ENCODE data around the gene TBX2. TPM values are rescaled to one million over a fixed set of nuclear protein-coding genes. Genes with fewer than 3 reads are reported as not detected.

Gene TBX2
- total and polyA plus RNA-seq, 2 of the 13 experiments (the other 11 are each of a cell fraction or from before 2014, with no cell fraction given): 2.8 to 15.3 TPM

DNA sequence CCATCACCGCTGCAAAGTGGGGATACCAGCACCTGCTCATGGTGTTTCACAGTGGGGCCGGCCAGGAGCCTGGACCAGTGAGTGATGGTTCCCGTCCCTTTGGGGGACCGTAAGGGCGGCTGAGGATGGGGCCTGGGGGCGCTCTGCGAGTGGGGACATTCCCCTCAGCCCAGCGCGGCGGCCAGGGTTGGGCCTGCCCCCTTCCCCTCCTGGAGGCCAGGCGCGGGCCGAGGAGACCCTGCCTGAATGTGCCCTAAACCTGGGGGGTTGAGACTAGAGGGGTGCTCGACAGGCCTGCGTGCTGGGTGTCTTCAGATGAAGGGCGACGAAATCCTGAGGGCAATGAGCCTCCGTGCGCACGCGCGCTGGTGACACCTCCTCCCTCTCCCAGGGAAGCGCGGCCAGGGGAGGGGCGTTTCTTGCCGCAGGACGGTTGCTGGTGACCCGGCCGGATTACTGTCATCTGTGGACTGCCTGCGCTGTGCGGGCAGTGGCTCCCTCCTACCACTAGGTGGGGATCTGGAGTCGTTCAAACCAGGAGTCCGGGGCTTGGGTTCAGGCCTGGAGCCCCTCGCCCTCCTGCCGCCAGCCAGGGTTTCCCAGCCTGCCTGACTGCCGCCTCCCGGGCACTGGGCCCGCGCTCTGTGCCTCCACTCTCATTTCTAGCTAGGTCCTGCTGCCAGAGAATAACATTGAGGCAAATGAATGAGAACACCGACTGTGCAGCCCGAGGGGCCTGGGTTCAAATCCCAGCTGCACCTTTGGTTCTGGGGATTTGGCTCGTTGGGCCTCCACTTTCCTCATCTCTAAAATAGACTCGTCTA, 17.1 kb downstream of the TBX2 start (continued):
- TF ChIP-seq, protein P1, sequence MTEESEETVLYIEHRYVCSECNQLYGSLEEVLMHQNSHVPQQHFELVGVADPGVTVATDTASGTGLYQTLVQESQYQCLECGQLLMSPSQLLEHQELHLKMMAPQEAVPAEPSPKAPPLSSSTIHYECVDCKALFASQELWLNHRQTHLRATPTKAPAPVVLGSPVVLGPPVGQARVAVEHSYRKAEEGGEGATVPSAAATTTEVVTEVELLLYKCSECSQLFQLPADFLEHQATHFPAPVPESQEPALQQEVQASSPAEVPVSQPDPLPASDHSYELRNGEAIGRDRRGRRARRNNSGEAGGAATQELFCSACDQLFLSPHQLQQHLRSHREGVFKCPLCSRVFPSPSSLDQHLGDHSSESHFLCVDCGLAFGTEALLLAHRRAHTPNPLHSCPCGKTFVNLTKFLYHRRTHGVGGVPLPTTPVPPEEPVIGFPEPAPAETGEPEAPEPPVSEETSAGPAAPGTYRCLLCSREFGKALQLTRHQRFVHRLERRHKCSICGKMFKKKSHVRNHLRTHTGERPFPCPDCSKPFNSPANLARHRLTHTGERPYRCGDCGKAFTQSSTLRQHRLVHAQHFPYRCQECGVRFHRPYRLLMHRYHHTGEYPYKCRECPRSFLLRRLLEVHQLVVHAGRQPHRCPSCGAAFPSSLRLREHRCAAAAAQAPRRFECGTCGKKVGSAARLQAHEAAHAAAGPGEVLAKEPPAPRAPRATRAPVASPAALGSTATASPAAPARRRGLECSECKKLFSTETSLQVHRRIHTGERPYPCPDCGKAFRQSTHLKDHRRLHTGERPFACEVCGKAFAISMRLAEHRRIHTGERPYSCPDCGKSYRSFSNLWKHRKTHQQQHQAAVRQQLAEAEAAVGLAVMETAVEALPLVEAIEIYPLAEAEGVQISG (CRISPR knock-in tag; IDR thresholded peaks at IDR 0.05): peak; percentile 61; the same call in 1 of the 2 replicates
- TF ChIP-seq HDAC1 (CRISPR knock-in tag; IDR thresholded peaks at IDR 0.05): peak; percentile 82
- no peak for TF ChIP-seq KDM5A (IDR thresholded peaks at IDR 0.05; ENCODE audit: borderline replicate concordance, low read length)
- TF ChIP-seq NFRKB (IDR thresholded peaks at IDR 0.05): no peak
- TF ChIP-seq ZNF337 (CRISPR knock-in tag; IDR thresholded peaks at IDR 0.05; ENCODE audit: borderline replicate concordance, low read depth): no peak
- no peak for TF ChIP-seq ZMYM2 (CRISPR knock-in tag; IDR thresholded peaks at IDR 0.05)
- TF ChIP-seq AKAP8 (CRISPR knock-in tag; IDR thresholded peaks at IDR 0.05): peak; percentile 69; the same call in 1 of the 2 replicates
- peak; percentile 69 for TF ChIP-seq ZNF350 (CRISPR knock-in tag; IDR thresholded peaks at IDR 0.05; ENCODE audit: borderline replicate concordance, low read depth)
- TF ChIP-seq, protein P2, sequence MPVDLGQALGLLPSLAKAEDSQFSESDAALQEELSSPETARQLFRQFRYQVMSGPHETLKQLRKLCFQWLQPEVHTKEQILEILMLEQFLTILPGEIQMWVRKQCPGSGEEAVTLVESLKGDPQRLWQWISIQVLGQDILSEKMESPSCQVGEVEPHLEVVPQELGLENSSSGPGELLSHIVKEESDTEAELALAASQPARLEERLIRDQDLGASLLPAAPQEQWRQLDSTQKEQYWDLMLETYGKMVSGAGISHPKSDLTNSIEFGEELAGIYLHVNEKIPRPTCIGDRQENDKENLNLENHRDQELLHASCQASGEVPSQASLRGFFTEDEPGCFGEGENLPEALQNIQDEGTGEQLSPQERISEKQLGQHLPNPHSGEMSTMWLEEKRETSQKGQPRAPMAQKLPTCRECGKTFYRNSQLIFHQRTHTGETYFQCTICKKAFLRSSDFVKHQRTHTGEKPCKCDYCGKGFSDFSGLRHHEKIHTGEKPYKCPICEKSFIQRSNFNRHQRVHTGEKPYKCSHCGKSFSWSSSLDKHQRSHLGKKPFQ (CRISPR knock-in tag; IDR thresholded peaks at IDR 0.05; ENCODE audit: insufficient replicate concordance): no peak
- TF ChIP-seq GABPA (IDR thresholded peaks at IDR 0.05; ENCODE audit: low read depth, low read length): no peak
- no peak for TF ChIP-seq GABPA (CRISPR knock-in tag; IDR thresholded peaks at IDR 0.05; ENCODE audit: low read depth)
- TF ChIP-seq, protein P3, sequence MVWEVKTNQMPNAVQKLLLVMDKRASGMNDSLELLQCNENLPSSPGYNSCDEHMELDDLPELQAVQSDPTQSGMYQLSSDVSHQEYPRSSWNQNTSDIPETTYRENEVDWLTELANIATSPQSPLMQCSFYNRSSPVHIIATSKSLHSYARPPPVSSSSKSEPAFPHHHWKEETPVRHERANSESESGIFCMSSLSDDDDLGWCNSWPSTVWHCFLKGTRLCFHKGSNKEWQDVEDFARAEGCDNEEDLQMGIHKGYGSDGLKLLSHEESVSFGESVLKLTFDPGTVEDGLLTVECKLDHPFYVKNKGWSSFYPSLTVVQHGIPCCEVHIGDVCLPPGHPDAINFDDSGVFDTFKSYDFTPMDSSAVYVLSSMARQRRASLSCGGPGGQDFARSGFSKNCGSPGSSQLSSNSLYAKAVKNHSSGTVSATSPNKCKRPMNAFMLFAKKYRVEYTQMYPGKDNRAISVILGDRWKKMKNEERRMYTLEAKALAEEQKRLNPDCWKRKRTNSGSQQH (CRISPR knock-in tag; IDR thresholded peaks at IDR 0.05; ENCODE audit: low read depth): no peak
- TF ChIP-seq, protein P4, sequence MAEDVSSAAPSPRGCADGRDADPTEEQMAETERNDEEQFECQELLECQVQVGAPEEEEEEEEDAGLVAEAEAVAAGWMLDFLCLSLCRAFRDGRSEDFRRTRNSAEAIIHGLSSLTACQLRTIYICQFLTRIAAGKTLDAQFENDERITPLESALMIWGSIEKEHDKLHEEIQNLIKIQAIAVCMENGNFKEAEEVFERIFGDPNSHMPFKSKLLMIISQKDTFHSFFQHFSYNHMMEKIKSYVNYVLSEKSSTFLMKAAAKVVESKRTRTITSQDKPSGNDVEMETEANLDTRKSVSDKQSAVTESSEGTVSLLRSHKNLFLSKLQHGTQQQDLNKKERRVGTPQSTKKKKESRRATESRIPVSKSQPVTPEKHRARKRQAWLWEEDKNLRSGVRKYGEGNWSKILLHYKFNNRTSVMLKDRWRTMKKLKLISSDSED (CRISPR knock-in tag; IDR thresholded peaks at IDR 0.05): no peak
- TF ChIP-seq, protein P5, sequence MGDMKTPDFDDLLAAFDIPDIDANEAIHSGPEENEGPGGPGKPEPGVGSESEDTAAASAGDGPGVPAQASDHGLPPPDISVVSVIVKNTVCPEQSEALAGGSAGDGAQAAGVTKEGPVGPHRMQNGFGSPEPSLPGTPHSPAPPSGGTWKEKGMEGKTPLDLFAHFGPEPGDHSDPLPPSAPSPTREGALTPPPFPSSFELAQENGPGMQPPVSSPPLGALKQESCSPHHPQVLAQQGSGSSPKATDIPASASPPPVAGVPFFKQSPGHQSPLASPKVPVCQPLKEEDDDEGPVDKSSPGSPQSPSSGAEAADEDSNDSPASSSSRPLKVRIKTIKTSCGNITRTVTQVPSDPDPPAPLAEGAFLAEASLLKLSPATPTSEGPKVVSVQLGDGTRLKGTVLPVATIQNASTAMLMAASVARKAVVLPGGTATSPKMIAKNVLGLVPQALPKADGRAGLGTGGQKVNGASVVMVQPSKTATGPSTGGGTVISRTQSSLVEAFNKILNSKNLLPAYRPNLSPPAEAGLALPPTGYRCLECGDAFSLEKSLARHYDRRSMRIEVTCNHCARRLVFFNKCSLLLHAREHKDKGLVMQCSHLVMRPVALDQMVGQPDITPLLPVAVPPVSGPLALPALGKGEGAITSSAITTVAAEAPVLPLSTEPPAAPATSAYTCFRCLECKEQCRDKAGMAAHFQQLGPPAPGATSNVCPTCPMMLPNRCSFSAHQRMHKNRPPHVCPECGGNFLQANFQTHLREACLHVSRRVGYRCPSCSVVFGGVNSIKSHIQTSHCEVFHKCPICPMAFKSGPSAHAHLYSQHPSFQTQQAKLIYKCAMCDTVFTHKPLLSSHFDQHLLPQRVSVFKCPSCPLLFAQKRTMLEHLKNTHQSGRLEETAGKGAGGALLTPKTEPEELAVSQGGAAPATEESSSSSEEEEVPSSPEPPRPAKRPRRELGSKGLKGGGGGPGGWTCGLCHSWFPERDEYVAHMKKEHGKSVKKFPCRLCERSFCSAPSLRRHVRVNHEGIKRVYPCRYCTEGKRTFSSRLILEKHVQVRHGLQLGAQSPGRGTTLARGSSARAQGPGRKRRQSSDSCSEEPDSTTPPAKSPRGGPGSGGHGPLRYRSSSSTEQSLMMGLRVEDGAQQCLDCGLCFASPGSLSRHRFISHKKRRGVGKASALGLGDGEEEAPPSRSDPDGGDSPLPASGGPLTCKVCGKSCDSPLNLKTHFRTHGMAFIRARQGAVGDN (CRISPR knock-in tag; IDR thresholded peaks at IDR 0.05): peak; percentile 90
- TF ChIP-seq SP4 (CRISPR knock-in tag; IDR thresholded peaks at IDR 0.05): peak; percentile 64; the same call in 1 of the 2 replicates
- TF ChIP-seq ZNF569 (CRISPR knock-in tag; IDR thresholded peaks at IDR 0.05; ENCODE audit: borderline replicate concordance): no peak
